GM12872 (cell line): Measurements from ENCODE around the gene HTT-AS.

Source experiments
- CTCF ChIP-seq: IDR thresholded peaks from 3 replicates; pipeline ENCODE4 v1.5.1; 2011; ENCODE audit warnings: low read depth, mild to moderate bottlenecking, low read length, moderate library complexity; ENCODE audit not compliant: insufficient read depth

Gene HTT-AS

DNA sequence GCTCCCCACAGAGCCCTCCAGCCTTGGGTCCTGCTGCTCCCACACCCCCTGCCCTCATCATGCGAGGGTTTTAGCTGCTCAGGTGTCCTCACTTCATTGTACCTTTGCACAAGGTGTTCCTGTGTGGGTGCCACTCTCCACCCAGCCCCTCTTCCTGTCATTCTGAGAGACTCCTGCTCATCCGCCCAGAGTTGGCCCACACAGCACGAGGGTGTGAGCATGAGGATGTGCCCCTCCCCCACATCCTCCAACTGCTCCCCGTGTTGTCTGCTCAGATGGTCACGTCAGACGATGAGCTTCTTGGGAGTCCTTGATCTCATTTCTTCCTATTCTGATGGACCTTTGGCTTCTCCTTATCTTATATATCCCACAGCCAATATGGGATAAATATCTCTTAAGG lies 53.2 kb downstream of the HTT-AS start:
- TF ChIP-seq CTCF = no peak

DNA sequence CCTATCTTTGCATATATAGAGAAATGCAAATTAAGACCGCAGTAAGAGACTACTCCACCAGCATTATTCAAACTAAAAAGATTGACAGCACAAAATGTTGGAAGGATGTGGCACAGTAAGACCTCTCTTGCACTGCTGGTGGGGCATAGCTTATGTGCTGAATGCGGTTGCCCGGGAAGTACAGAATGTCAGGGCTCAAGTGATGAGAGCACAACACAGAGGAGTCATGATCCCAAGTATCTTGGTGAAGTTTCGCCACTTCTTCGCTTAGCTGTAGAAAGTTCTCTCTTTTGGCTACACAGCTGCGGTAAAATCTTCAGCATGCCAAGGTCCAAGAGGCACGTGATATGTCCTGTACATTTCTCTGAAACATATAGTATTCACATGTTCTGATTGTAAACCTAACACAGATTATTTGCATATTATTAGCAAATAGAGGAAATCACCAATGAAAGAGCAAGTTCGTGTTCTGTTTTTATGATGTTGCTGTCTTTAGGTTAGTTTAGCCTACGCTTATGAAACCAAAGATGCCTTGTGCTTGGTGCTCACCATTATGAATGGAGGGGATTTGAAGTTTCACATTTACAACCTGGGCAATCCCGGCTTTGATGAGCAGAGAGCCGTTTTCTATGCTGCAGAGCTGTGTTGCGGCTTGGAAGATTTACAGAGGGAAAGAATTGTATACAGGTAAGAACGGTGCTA lies 55.0 kb downstream of the HTT-AS start:
- no peak for TF ChIP-seq CTCF

DNA sequence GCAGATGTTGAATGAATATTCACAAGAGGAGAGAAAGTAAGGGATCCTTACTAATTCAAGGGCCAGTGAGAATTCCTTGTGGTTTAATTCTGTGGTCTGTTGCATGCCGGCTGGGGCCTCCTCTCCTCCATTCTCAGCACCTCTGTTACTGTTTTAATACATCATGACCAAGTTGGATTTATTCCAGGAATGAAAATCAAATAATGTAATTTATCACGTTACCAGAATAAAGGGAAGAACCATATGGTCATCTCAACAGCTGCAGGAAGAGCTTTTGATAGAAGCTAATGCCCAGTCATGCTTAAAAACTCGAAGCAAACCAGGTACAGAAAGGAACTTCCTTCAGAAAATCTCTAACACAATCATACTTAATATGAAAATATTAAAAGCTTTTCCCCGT lies 56.8 kb downstream of the HTT-AS start:
- no peak for TF ChIP-seq CTCF

GRCh38 chr4:3016961-3017360 lies 57.4 kb downstream of the HTT-AS start:
- no peak for TF ChIP-seq CTCF

GRCh38 chr4:3013839-3014350 lies 60.4 kb downstream of the HTT-AS start:
- TF ChIP-seq CTCF = no peak
